HG03439 (cell line): ENCODE measurements around the gene DPP6.

ENCODE experiments used
- ATAC-seq: cut with Tn5 transposase; IDR thresholded peaks from one replicate; pipeline ENCODE4 v1.9.1; 2021; ENCODE audit warnings: mild to moderate bottlenecking, moderate library complexity; ENCODE audit not compliant: unreplicated experiment

The DPP6 gene

GRCh38 chr7:154217688-154218340, 165.6 kb downstream of the DPP6 start:
- ATAC-seq = no peak

DNA sequence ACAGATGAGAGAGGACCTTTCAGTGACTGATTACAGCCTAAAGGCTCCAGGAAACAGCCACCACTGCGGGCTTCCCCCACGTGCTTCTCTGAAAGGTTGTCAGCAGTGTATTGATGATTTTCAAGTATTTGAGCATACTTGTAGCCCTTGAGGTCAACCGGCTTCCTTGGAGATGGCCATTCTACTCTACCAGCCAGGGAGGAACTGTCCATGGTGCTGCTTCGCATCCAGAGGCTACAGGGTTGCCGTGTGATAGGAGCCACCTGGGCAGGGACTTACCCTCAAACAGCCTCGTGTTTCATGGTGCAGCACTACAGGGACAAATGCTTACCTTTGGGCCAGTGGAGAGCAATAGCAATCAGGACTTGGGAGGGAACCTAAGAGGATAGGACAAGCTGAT, 179.5 kb downstream of the DPP6 start:
- ATAC-seq = no peak

DNA sequence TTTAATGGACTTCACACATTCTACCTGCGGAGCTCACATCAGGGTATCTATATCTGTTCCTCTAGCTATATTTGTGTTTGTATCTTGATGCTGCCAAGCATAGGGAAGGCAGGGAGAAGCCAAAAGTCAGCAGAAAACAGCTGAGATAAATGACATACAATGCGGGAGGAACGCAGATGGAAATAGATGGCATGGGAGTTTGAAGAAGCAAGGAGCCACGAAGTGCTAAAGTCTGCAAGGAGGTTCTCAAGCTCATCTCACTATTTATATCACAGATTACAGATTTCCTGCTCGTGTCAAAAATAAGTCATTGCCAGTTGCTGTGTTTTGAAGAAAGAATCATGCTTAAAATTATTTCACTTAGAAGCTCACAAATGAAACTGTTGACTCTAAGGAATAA, 180.5 kb downstream of the DPP6 start:
- ATAC-seq = no peak

- no peak for ATAC-seq
Observed at GRCh38 chr7:154241988-154242387, 189.8 kb downstream of the DPP6 start.

GRCh38 chr7:154242709-154243108, 190.5 kb downstream of the DPP6 start:
- ATAC-seq = no peak

- no peak for ATAC-seq
Observed at GRCh38 chr7:154252046-154252445, 199.8 kb downstream of the DPP6 start.

DNA sequence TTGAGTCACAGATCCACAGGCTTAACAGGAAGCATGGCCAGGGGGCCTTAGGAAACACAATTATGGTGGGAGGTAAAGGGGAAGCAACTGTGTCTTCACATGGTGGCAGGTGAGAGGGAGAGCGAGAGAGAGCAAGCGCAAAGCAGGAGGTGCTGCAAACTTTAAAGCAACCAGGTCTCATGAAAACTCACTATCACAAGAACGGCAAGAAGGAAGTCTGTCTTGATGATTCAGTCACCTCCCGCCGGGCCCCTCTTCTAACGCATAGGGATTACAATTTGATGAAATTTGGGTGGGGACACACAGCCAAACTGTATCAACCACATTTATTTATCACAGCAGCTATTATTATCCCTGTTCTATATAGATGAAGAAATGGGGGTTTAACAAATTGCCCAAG, 201.6 kb downstream of the DPP6 start:
- ATAC-seq = no peak

DNA sequence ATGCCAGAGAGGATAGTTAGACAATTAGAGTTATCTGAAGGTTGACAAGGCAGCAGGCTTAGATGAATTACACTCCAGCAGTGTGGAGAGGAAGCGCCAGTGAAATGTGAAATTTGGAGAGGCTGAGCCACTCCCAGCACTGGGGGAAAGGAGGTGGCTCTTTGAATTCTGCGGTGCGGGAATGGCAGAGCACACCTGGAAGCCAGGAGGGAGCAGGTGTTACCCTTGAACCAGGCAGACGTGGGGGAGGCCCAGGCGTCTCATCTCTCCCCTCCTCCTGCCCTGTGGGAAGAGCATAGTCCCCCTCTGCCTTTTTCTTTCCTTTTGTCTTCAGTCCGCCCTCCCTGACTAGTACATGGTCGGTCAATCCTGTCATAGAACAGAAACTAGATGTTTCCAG, 203.1 kb downstream of the DPP6 start:
- ATAC-seq = no peak

DNA sequence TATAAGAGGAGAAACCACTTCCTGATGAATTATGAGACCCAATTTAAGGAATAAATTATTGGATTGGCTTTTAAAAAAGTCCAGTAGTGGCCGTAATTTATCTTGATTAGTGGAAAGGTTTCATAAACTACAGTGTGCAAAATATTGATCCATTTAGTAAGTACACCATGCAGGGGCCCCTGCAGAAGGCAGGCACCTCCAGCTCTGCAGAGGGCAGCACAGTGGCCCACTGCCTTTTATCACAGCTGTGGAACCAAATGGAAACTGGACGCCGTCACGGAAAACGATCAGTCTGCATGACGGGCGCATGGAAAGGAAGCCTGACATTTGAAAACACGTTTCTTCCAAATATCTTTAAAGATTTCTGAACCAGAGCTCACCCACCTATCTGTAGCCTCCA, 204.0 kb downstream of the DPP6 start:
- ATAC-seq = no peak

- ATAC-seq = no peak
Observed at GRCh38 chr7:154259396-154259795, 207.2 kb downstream of the DPP6 start.

- ATAC-seq = no peak
Observed at GRCh38 chr7:154287356-154287755, 235.2 kb downstream of the DPP6 start.

DNA sequence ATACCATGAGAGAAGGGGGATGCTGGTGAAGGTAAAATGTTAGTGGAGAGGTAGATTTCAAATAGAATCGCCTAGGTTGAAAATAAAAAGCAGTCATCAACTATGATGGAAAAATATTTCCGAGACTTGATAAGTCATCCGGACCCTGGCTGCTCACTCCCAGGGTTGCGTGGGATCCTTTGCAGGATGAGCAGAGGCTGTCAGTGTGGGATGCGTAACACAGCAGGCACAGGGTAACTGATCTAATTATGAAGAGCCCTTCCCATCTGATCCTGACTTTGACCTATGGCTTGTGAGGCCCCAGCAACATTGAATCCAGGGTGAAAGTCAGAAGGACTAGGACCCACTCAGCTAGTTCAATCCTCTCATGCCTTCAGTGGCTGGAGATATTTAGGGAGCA, 236.9 kb downstream of the DPP6 start:
- no peak for ATAC-seq

- no peak for ATAC-seq
Observed at GRCh38 chr7:154296443-154296842, 244.2 kb downstream of the DPP6 start.

DNA sequence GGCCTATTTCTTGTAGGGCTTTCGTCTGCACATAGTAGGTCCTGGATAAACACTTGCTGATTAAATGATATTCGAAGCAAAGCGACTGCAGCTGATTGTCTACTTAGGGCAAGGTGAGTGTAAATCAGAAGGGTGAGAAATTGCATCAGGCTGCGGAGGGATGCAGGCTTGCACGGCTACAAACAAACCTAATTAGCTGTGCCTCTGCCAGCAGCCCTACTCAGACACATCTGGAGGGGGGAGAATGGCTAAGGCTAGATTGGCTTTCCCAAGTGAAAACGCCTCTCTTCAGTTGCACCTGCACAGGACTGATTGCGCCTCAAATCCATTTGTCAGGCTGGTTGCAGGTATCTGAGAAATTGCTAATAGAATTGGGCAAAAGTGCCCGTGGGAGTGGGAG, 247.5 kb downstream of the DPP6 start:
- no peak for ATAC-seq

DNA sequence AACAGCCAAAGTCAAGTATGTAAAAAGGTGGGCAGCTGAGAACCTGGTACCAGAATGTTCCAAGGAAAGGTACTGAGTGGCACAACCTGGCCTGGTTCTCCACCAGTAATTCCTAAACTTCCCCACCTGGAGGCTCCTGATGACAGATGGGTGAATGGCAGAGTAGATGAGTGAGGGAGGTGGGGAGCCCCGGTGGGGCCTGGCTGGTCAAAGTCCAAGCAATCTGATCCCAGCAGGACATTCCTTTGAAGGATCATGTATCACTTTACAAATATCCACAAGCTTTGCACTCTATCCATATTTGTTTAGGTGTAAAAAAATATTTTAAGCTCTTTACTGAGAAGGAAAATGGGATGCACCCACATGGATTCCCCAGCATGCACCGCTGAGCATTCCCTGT, 250.2 kb downstream of the DPP6 start:
- ATAC-seq = no peak

DNA sequence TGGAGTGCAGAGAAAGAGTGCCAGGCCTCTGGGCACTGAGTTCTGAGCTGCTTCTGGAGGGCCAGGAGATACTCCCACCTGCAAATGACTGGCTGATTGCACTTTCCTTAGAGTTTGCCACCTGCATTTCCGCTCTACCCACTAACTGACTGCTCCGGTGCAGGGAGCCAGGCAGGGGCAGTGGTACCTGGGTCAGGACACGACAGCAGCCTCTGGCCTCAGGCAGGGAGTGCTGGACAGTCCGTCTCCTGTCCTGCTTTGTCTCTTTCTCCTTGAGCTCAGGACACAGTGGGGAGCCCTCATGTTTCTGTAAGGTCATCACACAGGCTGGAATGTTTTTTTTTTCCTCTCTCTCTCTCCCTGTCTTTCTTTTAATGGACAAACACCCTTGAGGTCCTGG, 252.0 kb downstream of the DPP6 start:
- ATAC-seq = no peak

DNA sequence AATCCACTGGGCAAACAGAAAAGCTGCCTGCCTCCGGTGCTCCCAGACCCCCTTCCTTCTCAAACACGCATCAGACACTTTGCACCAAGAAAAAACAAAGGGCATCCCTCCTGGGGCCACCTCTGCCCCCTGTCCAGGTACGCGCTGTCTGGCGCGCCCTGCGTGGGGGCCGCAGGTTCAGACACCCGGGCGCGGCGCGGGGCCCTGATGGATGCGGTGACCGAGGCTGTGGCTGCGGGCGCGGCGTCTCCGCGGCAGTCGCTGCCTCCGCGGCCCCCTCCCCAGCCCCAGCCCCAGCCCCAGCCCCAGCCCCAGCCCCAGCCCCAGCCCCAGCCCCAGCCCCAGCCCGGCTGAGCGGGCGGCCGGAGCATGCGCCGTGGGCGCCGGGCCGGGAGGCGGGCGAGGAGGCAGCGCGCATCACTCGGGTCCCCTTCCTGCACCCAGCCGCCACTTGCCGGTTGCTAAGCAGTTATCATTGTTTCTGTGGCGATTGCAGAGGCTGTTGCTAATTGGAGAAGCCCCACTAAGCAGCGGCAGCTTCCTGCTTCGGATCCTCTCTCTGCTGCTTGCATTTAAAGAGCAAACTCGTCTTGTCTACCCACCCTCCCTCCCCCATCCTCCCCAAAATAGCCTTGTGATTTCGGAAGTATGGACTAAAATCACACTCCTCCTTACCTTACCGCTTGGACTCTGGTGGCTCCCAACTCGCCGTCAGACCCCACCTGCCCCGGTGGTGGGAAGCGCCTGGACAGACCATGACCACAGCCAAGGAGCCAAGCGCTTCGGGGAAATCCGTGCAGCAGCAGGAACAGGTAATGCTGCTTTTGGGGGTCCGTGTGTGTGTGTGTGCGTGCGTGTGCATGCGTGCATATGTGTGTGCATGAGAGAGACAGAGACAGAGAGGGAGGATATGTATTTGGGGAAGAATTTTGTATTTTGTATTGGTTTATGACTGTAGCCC, 252.8 kb downstream of the DPP6 start:
- no peak for ATAC-seq

DNA sequence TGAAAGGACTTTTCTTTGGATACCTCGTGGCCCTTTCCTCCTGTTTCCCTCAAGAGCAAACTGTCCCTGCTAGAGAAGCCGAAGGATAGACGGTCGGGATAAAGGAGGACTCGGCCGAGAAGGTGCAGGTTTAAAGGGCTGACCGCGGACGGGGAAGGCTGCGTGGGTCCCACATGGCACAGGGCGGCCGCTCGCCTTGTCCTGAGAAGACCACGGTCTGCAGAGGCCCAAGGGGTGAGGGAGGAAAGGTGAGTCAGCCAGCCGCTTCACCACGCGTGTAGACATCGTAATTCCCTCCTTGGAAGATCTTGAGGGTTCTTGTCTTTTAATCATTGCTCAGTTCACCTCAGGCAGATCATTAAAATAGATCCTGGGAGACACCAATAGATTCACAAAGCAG, 253.8 kb downstream of the DPP6 start:
- ATAC-seq = no peak

- no peak for ATAC-seq
Observed at GRCh38 chr7:154308928-154309327, 256.7 kb downstream of the DPP6 start.

DNA sequence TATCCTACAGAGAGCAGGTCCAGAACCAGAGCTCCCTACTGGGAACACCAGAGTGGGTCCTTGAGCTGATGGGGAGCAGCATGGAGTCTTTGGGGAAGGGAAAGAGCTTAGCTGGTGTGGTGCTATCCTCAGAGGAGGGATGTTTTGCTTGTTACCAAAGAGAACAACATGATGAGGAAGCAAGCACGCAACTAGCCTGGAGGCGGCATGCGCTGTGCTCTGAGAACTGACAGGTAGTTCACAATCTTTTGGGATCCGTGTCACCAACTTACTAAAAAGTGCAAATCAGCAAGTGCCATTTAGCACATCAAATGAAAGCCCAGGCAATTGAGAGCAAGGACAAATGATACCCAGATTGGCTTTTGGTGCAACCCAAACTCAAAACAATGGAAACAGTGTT, 257.9 kb downstream of the DPP6 start:
- no peak for ATAC-seq

DNA sequence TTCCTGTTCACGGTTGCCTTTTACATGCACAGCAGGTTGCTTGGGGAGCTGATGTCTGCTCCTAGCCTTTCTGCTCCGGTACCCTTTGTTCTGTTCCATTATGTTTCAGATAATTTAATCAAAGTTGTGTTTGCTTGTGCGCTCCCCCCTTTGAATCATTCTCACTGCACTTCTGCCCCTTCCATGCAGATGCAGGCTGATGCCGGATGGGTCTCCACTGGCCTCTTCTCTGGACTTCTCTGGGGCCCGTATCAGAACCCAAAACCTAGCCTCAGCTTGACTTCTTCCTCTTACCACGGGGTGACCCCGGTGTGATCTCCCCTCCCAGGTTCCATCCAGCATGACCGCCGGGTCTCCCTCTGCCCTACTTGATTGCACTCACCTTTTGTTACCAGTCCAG, 272.0 kb downstream of the DPP6 start:
- ATAC-seq = no peak

DNA sequence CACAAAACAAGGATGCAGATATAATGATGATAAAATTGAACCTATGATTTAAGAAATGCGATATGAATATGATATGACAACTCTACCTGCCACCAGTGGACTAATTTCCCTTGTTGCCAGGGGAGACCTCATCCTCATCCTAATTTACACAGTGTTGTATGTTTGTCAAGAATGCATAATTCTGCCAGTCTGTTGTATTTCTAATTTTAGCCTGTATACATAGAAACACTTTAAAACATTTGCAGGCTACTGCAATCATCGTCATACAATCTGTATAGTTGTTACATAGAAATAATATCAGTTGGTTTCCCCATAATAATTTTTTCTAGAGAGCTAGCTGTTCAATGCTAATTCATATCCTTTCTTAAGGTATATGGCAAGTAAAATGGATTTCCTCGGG, 274.2 kb downstream of the DPP6 start:
- no peak for ATAC-seq
